ENCODE data around the gene EPHB2.

The EPHB2 gene

DNA sequence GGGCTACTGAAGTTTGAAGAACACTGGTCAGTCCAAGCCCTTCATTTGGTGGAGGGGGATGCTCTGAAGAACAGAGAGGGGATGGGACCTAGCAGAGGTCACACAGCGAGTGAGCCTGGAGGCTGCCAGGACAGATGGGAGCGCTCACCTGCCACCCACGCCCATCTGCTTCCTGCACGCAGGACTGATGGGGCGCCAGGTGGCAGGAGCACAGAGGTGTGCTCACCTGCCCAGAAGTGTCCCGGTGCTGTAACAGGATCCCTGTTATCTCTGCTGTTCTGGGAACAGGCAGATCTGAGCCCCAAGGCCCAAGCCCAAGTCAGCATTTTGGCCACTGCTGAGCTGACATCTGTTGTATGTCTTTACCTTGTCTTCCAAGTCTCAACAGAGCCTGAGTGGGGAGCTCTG lies 40.5 kb downstream of the EPHB2 start:
- no peak for DNase-seq (ENCODE audit: low read depth)

DNA sequence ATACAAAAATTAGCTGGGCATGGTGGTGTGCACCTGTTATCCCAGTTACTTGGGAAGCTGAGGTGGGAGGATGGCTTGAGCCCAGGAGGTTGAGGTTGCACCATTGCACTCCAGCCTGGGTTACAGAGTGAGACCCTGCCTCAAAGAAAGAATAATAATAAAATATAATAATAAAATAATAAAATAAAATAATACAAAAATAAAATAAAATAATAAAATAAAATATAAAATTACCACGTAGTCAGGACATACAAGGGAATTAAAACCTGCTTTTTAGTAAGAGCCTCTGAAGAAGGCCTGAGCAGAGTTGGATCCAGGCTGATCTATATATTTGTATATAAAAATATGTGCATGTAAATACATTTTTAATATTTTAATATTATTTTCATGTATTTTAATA lies 41.7 kb downstream of the EPHB2 start:
- DNase-seq (ENCODE audit: low read depth) = no peak

DNA sequence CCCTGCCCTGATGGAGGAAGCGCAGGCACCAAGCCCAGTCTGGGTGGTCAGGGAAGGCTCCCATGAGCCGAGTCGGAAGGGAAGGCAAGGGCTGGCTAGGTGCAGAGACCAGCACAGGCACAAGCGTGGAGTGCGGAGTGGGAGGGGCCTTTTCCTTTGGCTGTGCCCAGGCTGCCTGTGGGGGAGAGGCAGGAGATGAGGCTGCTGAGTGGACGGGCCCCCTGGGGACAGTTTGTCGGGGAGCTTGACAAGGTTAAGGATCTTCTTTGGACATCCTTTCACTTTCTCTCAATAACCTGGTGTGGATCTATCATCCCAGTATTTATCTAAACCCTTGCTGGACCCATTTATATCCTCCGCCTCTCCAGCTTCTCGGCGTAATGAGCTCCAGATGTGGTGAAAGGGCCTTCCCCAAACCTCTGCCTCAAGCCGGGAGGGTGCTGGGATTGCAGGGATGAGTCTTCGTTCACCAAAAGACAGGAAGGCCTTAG lies 42.9 kb downstream of the EPHB2 start:
- peak; percentile 85 for DNase-seq (ENCODE audit: low read depth)

- DNase-seq (ENCODE audit: low read depth) = no peak
Measured at GRCh38 chr1:22754106-22754768, 43.6 kb downstream of the EPHB2 start.

DNA sequence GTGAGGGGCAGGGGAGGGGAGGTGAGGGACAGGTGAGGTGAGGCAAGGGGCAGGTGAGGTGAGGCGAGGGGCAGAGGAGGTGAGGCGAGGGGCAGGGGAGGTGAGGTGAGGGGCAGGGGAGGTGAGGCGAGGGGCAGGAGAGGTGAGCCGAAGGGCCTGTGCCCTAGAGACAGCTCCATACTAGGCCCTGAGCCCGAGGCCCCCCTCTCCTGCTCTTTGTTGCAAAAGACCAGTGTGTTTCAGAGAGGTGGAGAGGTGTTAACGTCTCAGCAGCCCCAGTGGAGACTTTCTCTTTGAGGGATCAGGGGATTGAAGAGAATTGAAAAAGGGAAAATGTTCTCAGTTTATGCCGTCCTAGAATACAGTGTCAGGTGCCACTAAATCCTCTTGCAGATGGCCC lies 44.2 kb downstream of the EPHB2 start:
- DNase-seq (ENCODE audit: low read depth) = no peak

DNA sequence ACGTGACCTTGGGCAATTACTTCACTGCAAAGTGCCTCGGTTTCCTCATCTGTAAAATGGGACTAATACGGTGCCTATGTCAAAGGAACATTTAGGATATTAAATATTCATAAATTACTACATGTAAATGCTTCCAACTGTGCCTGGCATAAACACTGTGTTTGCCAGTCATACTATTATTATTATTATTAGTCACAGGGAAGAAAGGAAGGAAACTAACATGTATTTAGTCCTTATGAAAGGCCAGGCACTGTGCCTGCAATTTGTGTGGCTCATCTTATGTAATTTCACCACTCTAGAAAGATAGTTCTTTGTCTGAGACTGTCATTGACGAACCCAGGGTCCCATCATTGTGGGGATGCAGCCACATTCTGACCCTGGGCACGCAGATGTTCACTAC lies 45.0 kb downstream of the EPHB2 start:
- DNase-seq (ENCODE audit: low read depth) = no peak

GRCh38 chr1:22756125-22756735 lies 45.6 kb downstream of the EPHB2 start:
- no peak for DNase-seq (ENCODE audit: low read depth)

DNA sequence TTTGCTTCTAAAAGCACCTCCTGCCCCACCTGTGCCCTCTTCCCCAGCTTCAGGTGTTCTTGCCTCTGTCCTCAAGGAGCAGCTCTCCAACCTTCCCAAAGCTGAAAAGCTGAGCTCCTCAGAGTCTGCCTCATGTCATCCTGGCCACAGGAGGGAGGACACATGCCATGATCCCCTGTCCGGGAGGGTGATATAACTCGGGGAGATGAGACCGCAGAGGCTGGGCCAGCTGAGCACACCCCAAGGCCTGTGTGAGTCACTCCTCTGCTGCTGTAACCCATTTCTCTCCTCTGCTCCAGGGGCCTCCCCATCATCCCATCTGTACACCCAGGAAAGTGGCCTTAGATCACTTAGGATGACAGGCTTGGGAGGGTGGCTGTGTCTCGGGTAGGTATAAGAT lies 49.8 kb downstream of the EPHB2 start:
- no peak for DNase-seq (ENCODE audit: low read depth)

GRCh38 chr1:22761101-22761500 lies 50.5 kb downstream of the EPHB2 start:
- DNase-seq (ENCODE audit: low read depth) = no peak

GRCh38 chr1:22761821-22762220 lies 51.2 kb downstream of the EPHB2 start:
- no peak for DNase-seq (ENCODE audit: low read depth)

DNA sequence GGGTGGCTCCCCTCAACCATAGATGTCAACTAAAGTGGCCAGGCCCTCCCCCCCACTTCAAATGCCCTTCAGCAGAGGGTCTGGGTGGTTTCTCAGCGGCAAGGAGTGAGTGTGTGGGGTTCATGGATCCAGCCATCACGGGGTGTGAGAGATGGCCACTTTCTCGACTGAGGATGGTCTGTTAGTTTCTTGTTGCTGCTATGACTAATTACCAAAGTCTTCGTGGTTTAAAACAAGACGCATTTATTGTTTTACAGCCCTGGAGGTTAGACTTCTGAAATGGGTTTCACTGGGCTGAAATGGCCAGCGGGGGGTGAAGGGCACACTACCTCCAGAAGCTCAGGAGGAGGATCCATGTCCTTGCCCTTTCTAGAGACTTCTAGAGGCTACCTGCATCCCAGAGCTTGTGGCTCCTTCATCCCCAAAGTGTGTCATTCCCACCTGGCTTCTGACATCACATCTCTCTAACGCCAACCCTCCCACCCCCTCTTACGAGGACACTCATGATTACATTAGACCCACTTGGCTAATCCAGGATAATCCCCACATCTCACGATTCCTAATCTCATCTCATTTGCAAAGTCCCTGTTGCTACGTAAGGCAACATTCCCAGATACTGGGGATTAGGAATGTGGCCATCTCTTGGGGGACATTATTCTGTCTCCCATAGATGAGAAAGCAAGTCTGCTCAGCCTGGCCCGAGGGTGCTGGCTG lies 53.0 kb downstream of the EPHB2 start:
- no peak for DNase-seq (ENCODE audit: low read depth)

DNA sequence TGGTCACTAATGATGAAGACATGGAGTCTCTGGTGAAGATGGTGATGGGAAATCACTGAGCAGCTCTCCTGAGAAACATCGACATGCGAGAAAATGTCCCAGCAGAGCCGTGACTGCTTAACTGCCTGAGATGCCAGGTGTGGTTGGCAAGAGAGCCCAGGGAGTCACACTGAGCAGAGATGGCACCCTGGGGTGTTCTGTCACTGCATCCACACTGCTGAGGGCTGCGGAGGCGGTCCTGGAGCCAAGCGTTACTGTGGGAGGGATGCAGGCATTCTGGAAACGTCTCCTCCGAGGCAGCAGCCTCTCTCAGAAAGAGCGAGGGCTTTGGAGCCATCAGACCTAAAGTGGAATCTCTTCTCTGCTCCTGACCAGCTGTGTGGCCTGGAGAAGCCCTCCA lies 57.2 kb downstream of the EPHB2 start:
- DNase-seq (ENCODE audit: low read depth) = no peak

DNA sequence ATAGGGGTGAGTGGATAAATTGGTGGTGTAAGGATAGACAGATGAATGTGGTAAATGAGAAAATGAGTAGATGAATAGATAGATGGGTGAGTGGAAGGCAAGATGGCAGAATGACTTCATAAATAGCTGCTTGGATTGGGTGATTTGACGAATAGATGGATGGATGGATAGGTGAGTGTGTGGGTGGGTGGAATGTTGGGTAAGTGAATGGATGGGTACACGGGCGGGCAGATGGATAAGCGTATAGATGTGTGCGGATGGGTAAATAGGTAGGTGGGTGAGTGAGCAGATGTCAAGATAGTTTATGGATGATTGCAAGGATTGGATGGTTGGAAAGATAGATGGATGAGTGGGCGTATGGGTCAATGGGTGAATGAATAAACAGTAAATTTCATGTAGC lies 59.3 kb downstream of the EPHB2 start:
- no peak for DNase-seq (ENCODE audit: low read depth)

DNA sequence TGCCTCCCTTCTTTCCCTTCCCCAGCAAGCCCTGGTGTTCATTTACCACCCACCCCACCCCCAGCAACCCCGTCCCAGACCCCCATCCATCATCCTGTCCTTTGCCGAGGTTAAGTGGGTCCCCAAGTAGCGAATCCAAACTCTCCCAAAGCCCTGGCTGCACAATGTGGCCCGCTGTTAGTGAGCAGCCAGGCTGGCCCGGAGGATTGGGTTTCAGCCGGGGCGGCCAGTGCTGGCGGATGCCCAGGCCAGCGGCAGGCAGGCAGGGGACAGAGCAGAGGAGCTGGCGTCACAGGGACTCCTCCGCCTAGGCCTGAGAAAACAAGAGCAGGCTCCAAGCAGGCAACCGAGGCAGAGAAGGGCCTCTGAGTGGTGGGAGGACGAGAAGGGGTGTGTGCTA lies 61.4 kb downstream of the EPHB2 start:
- DNase-seq (ENCODE audit: low read depth) = peak; percentile 60

DNA sequence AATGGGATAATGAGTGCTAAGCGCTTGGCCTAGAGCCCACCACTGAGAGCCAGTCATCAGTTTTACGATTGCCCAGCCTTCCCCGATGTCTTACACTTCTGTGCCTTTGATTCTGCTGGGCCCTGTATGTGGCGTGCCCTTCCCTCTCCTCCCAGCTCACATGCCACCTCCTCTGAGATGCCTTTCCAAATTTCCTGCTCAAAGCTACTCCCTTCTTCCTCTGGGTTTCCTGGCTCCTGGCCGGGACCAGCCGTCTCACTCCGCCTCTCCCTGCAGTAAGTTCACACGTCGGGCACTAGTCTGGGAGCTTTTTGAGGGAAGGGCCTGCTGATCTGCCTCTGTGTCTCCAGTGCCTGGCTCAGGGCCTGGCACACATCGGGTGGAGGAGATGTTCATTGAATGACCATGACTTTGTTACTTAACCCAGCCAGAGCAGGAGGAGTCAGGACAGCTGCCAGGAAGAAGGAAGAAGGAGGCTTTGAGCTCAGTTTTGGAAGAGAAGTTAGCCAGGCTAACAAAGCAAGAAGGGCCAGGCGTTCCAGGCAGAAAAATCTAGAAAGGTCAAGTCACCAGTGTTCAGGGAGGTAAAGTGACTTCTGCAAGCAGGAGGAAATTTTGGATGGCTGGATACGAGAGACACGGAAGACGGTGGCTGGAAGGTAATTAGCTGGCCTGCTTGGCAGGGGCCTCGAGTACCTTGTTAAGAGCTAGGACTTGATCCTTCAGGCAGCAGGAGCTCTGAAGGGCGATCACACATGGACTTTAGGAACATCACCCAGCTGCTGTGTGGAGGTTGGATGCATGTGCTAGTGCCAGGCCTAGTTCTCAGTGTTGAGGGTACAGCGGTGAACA lies 63.6 kb downstream of the EPHB2 start:
- peak; percentile 70 for DNase-seq (ENCODE audit: low read depth)

- no peak for DNase-seq (ENCODE audit: low read depth)
Measured at GRCh38 chr1:22774833-22775182, 64.2 kb downstream of the EPHB2 start.

DNA sequence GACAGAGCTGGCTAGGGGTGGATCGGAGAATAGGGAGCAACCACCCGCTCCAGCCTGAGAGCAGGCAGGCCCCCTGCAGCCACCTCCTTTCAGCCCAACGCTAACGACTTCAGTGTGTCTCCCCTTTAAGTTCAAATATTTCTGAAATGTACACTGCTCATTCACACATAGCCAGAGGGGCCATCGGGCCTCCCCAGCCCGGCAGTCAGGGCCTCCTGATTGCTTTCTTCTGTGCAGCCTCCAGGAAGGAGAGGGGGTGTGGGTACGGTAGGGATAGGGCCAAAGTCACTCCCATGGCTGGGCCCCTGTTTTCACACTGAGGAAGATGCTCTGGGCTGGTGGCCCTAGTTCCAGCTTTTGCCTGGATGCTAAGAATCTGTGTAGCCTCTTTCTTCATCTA lies 64.8 kb downstream of the EPHB2 start:
- DNase-seq (ENCODE audit: low read depth) = no peak

- DNase-seq (ENCODE audit: low read depth) = no peak
Measured at GRCh38 chr1:22776035-22776613, 65.5 kb downstream of the EPHB2 start.

DNA sequence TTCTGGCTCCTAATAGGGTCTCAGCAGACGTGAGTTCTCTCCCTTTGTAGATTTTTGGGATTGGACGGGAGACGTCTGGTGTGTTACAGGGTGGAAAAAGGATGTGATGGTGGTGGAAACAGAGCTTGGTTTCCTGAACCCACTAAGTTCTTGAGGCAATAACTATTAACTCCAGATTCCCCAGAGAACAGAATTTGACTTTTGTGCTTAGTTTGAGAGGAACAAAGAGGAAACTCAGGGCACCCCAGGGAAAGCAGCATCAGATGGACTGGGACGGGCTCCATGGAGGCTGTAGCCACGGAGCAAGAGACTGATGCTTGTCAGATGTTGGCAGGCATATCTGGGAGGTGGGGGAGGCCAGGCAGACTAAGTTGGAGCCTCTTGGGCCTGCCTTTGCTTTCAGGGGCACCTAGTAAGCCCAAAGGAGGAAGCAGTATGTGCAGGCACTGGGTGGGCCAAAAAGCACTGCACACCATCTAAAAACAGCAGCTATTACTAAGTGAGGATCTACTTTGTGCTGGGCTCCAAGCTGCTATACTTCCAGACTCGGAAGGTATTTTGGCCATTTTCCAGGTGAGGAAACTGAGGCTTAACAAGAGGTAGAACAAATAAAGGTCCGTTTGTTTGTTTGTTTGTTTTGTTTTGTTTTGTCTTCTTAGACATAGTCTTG lies 66.9 kb downstream of the EPHB2 start:
- no peak for DNase-seq (ENCODE audit: low read depth)

GRCh38 chr1:22778408-22778807 lies 67.8 kb downstream of the EPHB2 start:
- DNase-seq (ENCODE audit: low read depth) = no peak

- DNase-seq (ENCODE audit: low read depth) = no peak
Measured at GRCh38 chr1:22778862-22779520, 68.4 kb downstream of the EPHB2 start.
